Peyer's patch (tissue), 4 donors: ENCODE data around the gene CHEK2. TPM values are rescaled to one million over a fixed set of nuclear protein-coding genes. Genes with fewer than 3 reads are reported as not detected.
"Not testable (repeated sequence)": the region's sequence is repeated elsewhere in the genome, so short reads cannot be mapped to it uniquely, and the experiment has no call there.

Source experiments
- DNase-seq, 3 donors: peaks; one replicate each; pipeline ENCODE4 v3.0.0-alpha.2; 2017 to 2019
- H3K27ac ChIP-seq, 4 donors: fragments of 200-600 bp; sonication (generic); one replicate each; pipeline ENCODE4 v1.5.1; 2016 to 2019
- H3K27me3 ChIP-seq, 2 donors: fragments of 200-600 bp; sonication (generic); one replicate each; pipeline ENCODE4 v1.5.1; 2019
- H3K36me3 ChIP-seq, 3 donors: fragments of 200-600 bp; sonication (generic); one replicate each; pipeline ENCODE4 v1.5.1; 2016 to 2019
- H3K4me1 ChIP-seq, 4 donors: fragments of 200-600 bp; sonication (generic); one replicate each; pipeline ENCODE4 v1.5.1; 2016 to 2019
- H3K4me3 ChIP-seq, 4 donors: fragments of 200-600 bp; sonication (generic); 1 replicate in 3 of 4; 2 replicates in 1 of 4; pipeline ENCODE4 v1.5.1; 2016 to 2019; ENCODE audit warnings: mild to moderate bottlenecking in 1 of 4
- H3K9me3 ChIP-seq, 4 donors: fragments of 200-600 bp; sonication (generic); one replicate each; pipeline ENCODE4 v1.5.1; 2016 to 2019; ENCODE audit warnings: mild to moderate bottlenecking in 1 of 4
- CTCF ChIP-seq, 6 experiments: fragments of 450-650 bp in 4 of 6; fragments of 200-600 bp in 2 of 6; sonication (generic) in 1 of 6; IDR thresholded peaks; one replicate each; pipeline ENCODE4 v1.5.1; 2017 to 2019; ENCODE audit warnings: antibody characterized with exemption in 6 of 6, mild to moderate bottlenecking in 3 of 6, moderate library complexity in 1 of 6
- POLR2A ChIP-seq, 2 donors: fragments of 450-650 bp; IDR thresholded peaks; one replicate each; pipeline ENCODE4 v1.5.1; 2017; ENCODE audit warnings: antibody characterized with exemption in 2 of 2, mild to moderate bottlenecking in 2 of 2, moderate library complexity in 2 of 2
- total RNA-seq, 4 donors: library from RNA; depleted of rRNA; stranded (reverse); fragments of >200 nt; gene quantifications; one replicate each; pipeline ENCODE4 v1.1.0, GENCODE V29; 2016

Gene CHEK2
- total RNA-seq, 4 donors from 2014 or later: 8.7 to 24.2 (median 14.2) TPM

- DNase-seq: no peak
- Histone ChIP-seq H3K4me1 (no peaks in the 10 kb centered on the region), H3K9me3 (no peaks in the 10 kb centered on the region), H3K27ac (no peak overlapping the region), H3K36me3 (no peaks in the 10 kb centered on the region), H3K27me3 (no peaks in the 10 kb centered on the region), H3K4me3 (no peak overlapping the region)
- TF ChIP-seq CTCF (IDR thresholded peaks at IDR 0.05): no peak
- no peak for TF ChIP-seq POLR2A (IDR thresholded peaks at IDR 0.05)
Measured at GRCh38 chr22:28702891-28703290, 38.7 kb downstream of the CHEK2 start.

- not testable (repeated sequence) for H3K9me3 ChIP-seq, H3K4me3 ChIP-seq, H3K4me1 ChIP-seq, H3K27me3 ChIP-seq, H3K36me3 ChIP-seq, H3K27ac ChIP-seq, DNase-seq
Measured at GRCh38 chr22:28693041-28693760, 48.4 kb downstream of the CHEK2 start.

- H3K27ac ChIP-seq, H3K4me3 ChIP-seq, H3K9me3 ChIP-seq, H3K4me1 ChIP-seq, H3K27me3 ChIP-seq, H3K36me3 ChIP-seq, DNase-seq: not testable (repeated sequence)
Measured at GRCh38 chr22:28689796-28690195, 51.8 kb downstream of the CHEK2 start.

GRCh38 chr22:28682966-28683365, 58.7 kb downstream of the CHEK2 start:
- H3K36me3 ChIP-seq, H3K27me3 ChIP-seq, H3K9me3 ChIP-seq, H3K4me1 ChIP-seq, H3K27ac ChIP-seq, DNase-seq, H3K4me3 ChIP-seq: not testable (repeated sequence)

GRCh38 chr22:28680813-28681490, 60.7 kb downstream of the CHEK2 start:
- not testable (repeated sequence) for H3K4me3 ChIP-seq, H3K36me3 ChIP-seq, H3K27me3 ChIP-seq, H3K4me1 ChIP-seq, DNase-seq, H3K9me3 ChIP-seq, H3K27ac ChIP-seq

GRCh38 chr22:28679611-28680287, 61.9 kb downstream of the CHEK2 start, which contains the start of gene TTC28:
Gene TTC28, minus strand, starts transcription at chr22:28679840. Its CDS starts 117 bp downstream, at chr22:28679723.
- DNase-seq: peak; percentile 34 to 82 (median 65)
- H3K4me3 ChIP-seq: peak within 1 kb of the TSS; percentile 51 to 86 (median 61)
- peak within 1 kb of the TSS in 3 of 4 donors; percentile 35 to 73 (median 55) for H3K27ac ChIP-seq
- not testable (repeated sequence) for H3K36me3 ChIP-seq, H3K27me3 ChIP-seq, H3K4me1 ChIP-seq, H3K9me3 ChIP-seq

GRCh38 chr22:28678778-28679610, 62.6 kb downstream of the CHEK2 start:
- H3K4me3 ChIP-seq: peak overlapping the region; percentile 51 to 86 (median 61)
- H3K36me3 ChIP-seq, H3K27me3 ChIP-seq, H3K9me3 ChIP-seq, H3K4me1 ChIP-seq: not testable (repeated sequence)
- DNase-seq: peak in 1 of 3 donors; percentile 46
- peak overlapping the region in 3 of 4 donors; percentile 35 to 73 (median 55) for H3K27ac ChIP-seq

- not testable (repeated sequence) for H3K36me3 ChIP-seq, H3K4me3 ChIP-seq, H3K27me3 ChIP-seq, DNase-seq, H3K27ac ChIP-seq, H3K4me1 ChIP-seq, H3K9me3 ChIP-seq
Measured at GRCh38 chr22:28678170-28678569, 63.5 kb downstream of the CHEK2 start.

- Histone ChIP-seq H3K27me3 (no peaks in the 10 kb centered on the region), H3K27ac (no peak overlapping the region), H3K4me1 (peaks cover 0 to 5% (median 2%) of the 10 kb centered on the region in 4 donors), H3K9me3 (peaks cover 0 to 4% (median 0%) of the 10 kb centered on the region in 4 donors), H3K36me3 (no peaks in the 10 kb centered on the region), H3K4me3 (no peak overlapping the region)
- TF ChIP-seq CTCF (IDR thresholded peaks at IDR 0.05) (no peak), POLR2A (IDR thresholded peaks at IDR 0.05) (no peak)
- DNase-seq: peak in 2 of 3 donors; percentile 25 to 49
Measured at GRCh38 chr22:28674121-28674563, 67.5 kb downstream of the CHEK2 start.
